HG02759 (cell line): Measurements from ENCODE around the gene LBX2.

Experiments used
- ATAC-seq: cut with Tn5 transposase; IDR thresholded peaks from one replicate; pipeline ENCODE4 v1.9.1; 2021; ENCODE audit warnings: mild to moderate bottlenecking, moderate library complexity; ENCODE audit not compliant: unreplicated experiment

Gene LBX2, protein sequence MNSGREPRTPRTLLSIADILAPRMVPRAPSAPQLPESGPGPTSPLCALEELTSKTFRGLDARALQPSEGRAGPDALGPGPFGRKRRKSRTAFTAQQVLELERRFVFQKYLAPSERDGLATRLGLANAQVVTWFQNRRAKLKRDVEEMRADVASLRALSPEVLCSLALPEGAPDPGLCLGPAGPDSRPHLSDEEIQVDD

DNA sequence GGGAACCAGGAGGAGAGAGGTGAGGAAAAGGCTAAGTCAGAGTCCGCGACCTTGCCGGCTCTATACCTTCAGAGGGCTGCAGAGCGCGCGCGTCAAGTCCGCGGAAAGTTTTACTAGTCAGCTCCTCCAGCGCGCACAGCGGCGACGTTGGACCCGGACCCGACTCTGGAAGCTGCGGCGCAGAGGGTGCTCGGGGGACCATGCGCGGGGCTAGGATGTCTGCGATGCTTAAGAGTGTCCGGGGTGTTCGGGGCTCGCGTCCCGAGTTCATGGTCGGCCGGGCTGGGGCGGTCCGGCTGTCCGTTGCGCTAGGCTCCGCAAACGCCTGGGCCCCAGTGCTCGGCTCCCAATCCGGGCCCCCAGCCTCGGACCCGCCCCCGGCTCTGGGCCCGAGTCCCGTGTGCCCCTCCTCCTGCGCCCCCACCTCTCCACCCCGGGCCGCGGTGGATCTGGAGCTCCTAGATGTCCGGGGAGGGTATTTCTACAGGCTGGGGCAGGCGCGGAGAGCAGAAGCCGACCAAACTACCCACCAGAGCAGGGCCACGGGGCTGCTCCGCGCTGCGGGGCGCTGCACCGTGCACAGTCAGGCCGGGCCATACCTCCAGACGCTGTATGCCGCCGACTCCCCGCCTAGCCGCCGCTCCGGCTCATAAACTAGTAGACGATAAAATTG, at the start of gene LBX2:
TSS of gene LBX2 (minus strand) at position 337 of the 673 bp plus-strand sequence. CDS start at position 271, 66 bp downstream.
- ATAC-seq: no peak

DNA sequence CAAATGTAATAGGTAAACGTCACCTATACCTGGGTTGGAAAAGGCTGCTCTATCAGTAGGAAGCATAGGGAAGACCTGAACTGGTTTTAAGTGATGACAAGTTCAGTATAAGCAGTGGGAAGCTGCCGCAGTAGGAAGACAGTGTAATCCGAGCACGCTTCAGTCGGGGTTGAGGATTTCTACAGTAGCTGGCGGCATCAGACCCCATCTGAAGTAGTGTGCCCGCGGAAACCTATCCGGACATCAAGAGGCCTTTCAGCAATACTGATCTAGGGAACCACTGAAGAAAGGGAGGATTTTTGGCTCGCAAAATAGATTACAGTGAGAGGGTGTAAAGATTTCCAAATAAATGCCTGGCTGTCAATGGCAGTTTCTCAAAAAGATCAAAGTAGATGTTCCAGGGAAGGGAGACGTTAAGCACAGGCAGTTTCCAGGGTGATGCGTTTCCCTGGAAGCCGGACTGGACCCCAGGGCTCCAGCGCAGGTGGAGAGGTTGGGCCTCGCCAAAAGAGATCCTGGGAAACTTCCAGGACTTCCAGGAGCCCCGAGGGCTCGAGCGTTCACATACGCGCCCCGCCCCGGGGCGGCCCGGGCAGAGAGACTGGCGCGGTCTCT, 49.0 kb upstream of the LBX2 start:
- no peak for ATAC-seq

DNA sequence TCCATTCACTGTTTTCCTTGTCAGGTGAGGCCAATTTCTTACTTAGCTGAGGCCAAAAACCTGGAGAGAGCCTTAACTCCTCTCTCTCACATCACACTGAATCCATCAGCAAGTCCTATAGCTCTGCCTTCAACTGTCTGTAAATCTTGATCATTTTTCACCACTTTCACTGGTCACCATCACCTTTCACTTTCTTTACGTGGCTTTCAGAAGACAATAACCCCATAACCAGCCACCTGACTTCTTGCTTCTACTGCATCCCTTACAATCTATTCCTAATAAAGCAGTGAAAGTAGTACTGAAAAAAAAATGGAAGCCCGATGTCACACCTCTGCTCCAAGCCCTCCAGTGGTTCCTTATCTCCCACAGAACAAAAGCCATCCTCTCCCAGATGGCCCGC, 46.6 kb upstream of the LBX2 start:
- ATAC-seq: no peak

DNA sequence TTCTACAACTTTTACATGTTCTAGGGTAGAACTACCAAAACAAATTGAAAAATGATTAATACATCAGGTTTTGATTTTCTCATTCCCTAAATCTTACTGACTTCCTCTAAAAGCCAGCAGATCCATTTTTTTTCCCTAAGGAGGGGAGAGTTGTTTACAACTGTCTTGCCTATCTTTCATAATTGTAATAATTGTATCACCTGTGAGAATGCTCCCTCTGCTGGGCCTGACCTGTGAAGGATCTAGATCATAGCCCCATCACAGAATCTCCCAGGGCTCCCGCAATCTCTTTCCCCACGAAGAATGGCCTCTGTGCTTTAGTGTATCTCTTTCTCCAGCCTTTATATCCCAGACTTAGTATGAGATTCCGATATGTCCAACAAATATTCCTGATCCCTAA, 45.2 kb upstream of the LBX2 start:
- no peak for ATAC-seq

DNA sequence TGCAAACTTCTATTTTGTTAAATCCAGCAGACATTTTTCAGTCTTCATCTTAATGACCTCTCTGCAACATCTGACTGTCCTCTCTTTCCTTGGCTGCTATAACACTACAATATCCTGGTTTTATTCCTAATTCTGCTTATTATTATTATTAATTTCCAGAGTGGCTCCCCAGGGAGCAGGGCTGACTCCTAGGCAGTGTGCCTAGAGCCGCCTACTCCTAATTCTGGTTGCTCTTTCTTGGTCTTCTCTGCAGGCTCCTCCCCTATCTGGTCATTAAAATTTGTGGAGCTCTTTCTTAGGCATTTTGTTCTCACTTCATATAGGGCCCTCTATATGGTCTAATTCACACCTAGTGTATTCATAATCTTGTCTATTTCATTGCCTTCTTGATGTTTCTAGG, 43.6 kb upstream of the LBX2 start:
- ATAC-seq: no peak

DNA sequence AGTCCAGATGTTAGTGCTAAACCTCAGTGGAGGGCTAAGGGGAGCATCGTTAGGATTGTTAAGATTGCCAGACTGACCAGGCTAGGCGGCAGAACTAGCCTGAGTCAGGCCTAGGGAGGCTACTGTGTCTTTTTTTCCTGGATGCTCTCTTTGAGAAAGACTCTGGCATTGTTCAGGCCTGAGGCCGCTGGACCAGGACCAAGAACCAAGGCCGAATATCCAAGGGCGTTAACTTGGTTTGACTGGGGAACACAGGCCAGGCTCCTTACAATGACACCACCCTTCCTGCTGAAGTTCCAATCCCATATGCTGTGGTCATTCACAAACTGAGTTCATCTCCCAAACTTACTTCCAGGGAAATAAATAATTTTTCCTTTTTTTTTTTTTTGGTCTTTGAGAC, 40.9 kb upstream of the LBX2 start:
- no peak for ATAC-seq

DNA sequence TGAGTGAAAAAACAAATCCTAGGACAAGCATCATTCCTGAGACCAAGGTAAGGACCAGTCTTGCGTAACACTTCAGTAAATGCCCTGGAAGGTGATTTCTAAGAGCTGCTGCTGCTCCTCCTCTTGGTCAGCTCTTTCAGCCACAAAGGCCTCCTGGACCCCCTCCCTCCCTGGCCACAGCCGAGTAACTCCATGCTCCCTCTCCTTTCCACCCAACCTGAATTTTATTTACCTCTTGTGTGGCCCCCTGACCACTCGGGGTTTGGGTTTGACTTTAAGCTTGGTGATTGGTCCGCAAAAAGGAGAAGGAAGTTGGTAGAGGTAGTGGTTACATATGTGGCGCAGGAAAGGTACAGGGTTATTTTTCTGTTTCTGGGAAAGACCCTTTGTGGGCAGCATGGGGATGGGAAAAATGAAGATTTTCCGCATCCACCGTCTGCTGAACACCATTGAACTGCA, 39.5 kb upstream of the LBX2 start:
- ATAC-seq: peak; percentile 51

DNA sequence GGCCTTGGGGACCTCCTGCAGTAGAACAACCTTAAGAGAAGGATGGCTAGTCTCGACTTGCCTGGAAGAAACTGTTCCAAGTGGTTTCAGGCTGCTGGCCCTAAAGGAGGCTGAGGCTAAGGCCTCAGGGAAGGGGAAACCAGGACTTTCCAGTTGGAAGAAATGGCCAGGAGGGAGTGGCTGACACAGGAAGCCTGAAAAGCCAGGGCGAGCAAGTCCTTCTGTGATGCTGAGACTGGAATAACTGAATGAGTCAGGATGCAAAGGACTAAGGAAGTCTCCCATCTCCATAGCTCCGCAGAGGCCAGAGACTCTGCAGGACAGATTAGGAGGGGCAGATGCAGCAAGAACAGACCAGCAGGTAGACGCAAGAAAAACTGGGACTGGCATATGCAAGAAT, 37.7 kb upstream of the LBX2 start:
- no peak for ATAC-seq

DNA sequence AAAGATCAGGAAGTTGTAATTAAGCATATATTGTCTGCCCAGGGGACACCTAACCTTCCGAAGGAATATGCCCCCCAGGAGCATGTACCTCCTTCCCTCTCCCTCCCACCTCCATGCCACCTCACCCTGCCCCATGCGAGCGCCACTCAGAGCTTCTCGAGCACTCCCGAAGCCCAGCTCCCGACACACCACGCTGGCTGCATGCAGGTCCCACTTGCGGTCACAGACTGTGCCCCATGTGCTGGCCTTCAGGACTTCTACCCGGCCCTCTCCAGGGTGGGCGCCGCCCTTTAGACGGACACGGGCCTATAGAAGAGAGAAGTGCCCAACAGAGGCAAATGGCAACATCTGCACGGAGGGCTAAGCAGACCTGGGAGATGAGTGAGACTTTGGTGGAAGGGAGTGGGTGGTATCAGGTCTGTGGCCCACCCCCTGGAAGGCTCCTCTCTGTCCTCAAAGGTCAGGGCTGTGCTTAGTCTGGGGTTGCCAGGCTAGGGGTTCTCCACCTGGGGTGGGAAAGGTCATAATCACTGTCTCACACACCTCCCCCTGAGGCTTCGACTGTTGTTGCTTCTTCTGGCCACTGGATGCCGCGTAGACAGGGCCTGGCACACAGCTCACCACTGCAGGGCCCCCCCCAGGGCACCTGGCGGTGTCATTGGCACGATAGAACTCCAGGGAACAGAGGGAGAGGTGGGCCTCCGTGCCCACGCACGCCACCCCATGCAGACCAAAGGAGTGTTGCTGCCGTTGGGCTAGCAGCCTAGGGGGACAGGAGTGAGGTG, 37.0 kb upstream of the LBX2 start:
- ATAC-seq: no peak

DNA sequence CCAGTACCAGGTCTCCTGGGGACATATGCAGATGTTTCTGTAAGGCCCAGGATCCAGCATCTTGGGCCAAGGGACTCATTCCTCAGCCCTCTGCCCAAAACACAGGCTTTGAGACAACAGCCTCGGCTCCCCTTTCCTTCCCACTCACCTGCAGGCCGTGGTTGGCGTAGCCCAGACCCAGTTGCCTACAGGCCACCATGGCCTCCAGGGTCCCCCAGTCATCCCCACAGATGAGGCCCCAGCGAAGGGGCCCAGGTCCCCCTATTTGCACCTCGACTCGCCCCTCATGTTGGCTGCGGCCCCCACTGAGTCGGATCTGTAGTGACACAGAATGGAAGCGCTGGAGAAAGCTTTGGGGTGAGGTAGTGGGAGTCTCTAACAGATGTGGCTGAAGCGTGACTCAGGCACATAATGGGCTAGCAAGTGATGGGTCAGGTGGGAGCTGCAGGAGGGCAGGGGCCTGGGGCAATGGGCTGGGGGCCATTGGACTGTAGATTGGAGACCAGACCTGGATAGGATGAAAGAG, 36.1 kb upstream of the LBX2 start:
- ATAC-seq: no peak

DNA sequence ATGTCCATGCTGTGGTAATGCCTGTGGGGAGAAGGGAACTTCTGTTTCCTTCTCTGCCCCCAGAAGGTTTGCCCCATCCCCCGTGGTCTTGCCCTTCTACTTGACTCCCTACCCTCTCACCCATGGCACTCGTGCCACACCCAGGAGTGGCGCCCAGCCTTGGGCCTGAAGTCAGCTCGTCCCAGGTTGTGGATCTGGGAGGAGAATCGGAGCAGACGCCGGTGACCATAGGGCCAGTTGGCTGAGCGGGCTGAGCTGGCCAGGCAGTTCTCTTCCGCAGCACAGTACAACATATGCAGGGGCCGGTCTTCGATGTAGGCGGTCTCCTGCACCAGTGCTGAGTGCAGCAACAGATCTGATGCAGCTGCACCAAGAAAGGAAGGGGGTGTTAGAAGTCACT, 35.0 kb upstream of the LBX2 start:
- no peak for ATAC-seq

DNA sequence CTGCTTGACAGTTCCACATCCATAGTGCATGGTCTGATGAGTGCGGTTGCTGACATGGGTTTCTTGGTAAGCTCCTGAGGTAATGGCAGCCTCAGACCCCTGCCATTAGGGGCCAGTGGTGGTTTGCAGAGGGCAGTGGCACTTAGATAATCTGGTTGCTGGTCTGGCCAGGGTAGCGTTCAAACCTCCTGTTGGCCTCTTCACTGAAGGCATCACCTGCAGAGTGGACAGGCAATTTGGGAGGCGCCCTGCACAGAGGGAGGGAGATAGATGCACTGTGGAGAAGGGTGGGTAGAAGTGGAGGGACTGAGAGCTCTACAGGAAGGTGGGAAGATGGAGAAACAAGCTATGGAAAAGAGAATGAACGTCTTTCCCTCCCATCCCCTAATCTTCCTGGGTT, 34.1 kb upstream of the LBX2 start:
- ATAC-seq: no peak

DNA sequence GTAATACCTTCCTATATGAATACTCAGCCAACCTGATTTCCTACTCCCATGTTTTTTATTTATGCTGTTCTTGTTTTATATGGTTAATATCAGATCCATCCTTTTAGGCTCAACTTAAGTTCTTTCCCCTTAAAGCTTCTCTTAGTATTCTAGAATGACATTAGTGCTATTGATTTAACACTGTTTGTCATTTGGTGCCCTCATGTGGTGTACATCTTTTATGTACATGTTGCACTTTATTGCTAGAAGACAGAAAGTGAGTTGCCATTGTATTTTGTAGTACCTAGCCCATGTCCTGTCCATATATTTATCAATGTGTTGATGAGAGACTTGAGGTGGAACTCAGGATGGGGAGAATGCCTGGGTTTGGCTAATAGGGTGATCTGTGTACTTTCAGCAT, 32.8 kb upstream of the LBX2 start:
- no peak for ATAC-seq

DNA sequence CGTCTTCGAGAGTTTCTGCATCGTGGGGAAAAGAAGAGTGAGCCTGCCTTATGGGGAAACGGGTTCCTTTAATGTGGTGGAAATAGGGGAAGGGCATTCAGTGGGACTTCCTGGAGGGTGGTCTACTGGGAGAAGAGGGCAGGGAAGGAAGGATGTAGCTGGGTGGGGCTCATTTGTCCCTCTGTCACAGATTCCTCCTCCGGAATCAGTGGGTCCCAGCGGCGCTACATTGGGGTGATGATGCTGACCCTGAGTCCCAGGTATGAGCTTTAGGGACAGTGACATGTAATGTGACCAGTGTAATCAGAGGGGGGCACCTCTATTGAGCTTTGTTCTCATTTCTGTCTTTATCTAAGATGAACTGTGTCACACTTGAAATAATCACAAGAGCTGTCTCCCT, 32.3 kb upstream of the LBX2 start:
- ATAC-seq: no peak

DNA sequence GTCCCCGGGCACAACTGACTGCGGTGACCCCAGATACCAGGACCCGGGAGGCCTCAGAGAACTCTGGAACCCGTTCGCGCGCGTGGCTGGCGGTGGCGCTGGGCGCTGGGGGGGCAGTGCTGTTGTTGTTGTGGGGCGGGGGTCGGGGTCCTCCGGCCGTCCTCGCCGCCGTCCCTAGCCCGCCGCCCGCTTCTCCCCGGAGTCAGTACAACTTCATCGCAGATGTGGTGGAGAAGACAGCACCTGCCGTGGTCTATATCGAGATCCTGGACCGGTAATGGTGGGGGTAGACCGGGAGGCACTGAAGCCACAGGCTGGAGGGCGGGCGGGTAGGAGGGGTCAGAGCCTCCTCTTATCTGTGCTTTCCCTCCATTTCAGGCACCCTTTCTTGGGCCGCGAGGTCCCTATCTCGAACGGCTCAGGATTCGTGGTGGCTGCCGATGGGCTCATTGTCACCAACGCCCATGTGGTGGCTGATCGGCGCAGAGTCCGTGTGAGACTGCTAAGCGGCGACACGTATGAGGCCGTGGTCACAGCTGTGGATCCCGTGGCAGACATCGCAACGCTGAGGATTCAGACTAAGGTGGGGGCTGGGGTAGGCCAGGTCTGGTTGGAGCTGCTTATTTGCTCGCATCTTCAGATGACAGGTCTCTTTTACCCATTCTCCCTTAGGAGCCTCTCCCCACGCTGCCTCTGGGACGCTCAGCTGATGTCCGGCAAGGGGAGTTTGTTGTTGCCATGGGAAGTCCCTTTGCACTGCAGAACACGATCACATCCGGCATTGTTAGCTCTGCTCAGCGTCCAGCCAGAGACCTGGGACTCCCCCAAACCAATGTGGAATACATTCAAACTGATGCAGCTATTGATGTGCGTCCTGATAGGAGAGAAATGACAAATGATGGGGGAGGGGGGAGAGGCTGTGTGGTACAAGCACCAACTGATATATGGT, 31.1 kb upstream of the LBX2 start:
- ATAC-seq: peak; percentile 27

DNA sequence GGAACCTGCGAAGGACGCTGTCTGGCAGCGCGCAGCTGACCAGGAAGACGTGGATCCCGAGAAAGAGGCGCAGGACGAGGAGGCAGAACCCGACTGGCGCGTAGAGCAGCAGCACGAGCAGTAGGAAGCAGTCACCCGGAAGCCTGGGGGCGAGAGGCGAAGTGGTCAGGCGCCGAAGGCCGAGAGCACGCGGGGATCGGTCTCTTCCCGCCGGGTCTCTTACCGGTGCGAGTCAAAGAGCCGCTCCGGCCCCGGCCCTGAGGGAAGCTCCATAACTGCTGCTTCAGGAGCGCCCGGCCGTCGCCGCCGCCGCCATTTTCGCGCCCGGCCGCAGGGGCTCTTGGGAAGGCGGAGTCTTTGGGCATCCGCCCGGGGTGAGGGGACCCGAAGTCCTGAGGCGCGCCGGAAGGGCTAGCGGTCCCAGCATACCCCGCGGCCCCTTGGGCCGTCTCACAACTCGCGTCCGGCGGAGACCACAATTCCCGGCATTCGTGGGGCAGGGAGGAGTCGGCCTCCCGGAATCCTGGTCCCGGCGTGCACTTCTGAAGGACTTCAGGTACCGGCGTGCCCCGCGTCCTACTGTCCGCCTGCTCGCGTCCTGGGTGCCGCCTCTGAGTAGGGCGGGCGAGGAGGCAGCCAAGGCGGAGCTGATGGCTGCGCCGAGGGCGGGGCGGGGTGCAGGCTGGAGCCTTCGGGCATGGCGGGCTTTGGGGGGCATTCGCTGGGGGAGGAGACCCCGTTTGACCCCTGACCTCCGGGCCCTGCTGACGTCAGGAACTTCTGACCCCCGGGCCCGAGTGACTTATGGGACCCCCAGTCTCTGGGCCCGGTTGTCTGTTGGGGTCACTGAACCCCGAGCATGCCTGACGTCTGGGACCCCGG, 30.2 kb upstream of the LBX2 start, which contains the start of the genes AUP1 and HTRA2:
TSS of gene AUP1 (minus strand) at position 350 of the 882 bp plus-strand sequence. CDS start at position 273, 77 bp downstream.
TSS of gene HTRA2 (plus strand) at position 577 of the 882 bp plus-strand sequence. CDS start at position 651, 74 bp downstream.
- peak; percentile 84 for ATAC-seq

DNA sequence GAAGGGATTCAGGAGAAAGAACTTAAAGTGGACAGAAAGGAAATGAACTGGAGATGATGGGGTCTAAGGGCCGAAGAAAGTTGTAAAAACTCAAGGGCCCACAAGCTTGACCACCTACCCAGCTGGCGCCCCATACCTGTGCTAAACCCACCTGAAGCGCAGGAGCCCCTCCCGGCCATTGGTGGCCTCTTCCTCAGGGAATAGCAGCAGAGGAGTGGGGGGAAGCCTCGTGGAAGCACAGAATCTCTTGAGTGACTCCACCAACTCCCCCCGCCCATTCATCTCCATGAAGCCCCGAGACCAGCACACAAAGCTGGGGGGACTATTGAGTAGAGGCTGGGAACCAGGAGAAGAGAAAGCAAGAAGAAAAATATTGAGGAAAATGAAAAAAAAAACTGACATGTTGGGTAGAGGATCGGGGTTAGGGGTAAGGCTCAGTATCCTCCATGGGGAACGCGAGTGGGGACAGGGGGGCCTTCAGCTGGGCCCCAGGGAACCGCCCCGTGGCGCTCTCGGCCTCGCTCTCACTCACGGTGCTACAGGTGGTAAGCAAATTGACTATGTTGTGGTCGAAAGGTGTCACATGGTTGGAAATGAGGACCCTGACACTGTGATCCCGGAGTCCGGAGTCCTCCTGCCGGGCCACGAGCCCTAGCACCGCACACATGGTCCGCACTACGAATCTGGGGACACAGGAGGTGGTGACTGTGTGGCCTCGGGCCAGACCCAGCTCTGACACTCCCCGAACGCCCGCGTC, 29.4 kb upstream of the LBX2 start:
- ATAC-seq: peak; percentile 13

DNA sequence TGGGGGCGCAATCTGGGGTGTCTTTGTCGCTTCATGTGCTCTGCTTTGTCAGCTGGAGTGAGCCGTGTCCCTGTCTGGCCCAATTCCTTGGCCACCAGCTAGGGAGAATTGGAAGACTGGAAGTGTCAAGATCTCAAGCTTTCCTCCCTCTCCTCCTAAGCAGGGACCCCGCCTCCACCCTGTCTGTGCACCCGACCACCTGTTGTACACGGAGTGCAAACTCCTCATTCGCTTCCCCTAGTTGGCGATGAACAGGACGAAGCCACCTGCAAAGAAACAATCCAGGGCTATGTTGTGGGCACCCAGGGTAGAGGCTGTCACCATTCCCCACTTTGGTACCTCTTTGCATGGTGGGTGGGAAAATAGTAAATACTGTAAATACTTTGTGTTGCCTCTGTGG, 28.3 kb upstream of the LBX2 start:
- ATAC-seq: no peak
